HL-60 (cell line): ENCODE results near the gene COX17.

Experiments used
- DNase-seq, 2 experiments: peaks; one replicate each; pipeline ENCODE4 v3.0.0-alpha.2; 2010 to 2020; ENCODE audit warnings: low read depth in 1 of 2, low spot score in 1 of 2
- H3K27ac ChIP-seq: fragments of 250-450 bp; sonication (Bioruptor Pico); replicated peaks from 2 replicates; pipeline ENCODE4 v1.5.1; 2020; ENCODE audit warnings: mild to moderate bottlenecking, moderate library complexity
- H3K27me3 ChIP-seq: fragments of 250-450 bp; sonication (Bioruptor Pico); 2 replicates; pipeline ENCODE4 v1.5.1; 2021; ENCODE audit warnings: mild to moderate bottlenecking, moderate library complexity; ENCODE audit not compliant: insufficient read depth, poor library complexity, severe bottlenecking
- H3K4me3 ChIP-seq: replicated peaks from 2 replicates; pipeline ENCODE4 v1.5.1; 2011; ENCODE audit warnings: mild to moderate bottlenecking, control low read depth, low read length; ENCODE audit not compliant: insufficient read depth
- GABPA ChIP-seq: IDR thresholded peaks from 2 replicates; pipeline ENCODE4 v1.6.1; 2012; ENCODE audit warnings: low read depth
- POLR2AphosphoS5 ChIP-seq: IDR thresholded peaks from 2 replicates; pipeline ENCODE4 v1.6.1; 2012; ENCODE audit warnings: low read depth
- SPI1 ChIP-seq: IDR thresholded peaks from 2 replicates; pipeline ENCODE4 v1.6.1; 2012; ENCODE audit warnings: low read depth, mild to moderate bottlenecking, borderline replicate concordance
- TF ChIP-seq, protein P1 (sequence below): IDR thresholded peaks from 2 replicates; pipeline ENCODE4 v1.6.1; 2012; ENCODE audit warnings: low read depth; ENCODE audit not compliant: insufficient replicate concordance
- TF ChIP-seq, protein P2 (sequence below): IDR thresholded peaks from one replicate; pipeline ENCODE4 v1.5.1; 2011; ENCODE audit warnings: low read length, control low read depth, inconsistent platforms; ENCODE audit not compliant: insufficient read depth

Gene COX17

DNA sequence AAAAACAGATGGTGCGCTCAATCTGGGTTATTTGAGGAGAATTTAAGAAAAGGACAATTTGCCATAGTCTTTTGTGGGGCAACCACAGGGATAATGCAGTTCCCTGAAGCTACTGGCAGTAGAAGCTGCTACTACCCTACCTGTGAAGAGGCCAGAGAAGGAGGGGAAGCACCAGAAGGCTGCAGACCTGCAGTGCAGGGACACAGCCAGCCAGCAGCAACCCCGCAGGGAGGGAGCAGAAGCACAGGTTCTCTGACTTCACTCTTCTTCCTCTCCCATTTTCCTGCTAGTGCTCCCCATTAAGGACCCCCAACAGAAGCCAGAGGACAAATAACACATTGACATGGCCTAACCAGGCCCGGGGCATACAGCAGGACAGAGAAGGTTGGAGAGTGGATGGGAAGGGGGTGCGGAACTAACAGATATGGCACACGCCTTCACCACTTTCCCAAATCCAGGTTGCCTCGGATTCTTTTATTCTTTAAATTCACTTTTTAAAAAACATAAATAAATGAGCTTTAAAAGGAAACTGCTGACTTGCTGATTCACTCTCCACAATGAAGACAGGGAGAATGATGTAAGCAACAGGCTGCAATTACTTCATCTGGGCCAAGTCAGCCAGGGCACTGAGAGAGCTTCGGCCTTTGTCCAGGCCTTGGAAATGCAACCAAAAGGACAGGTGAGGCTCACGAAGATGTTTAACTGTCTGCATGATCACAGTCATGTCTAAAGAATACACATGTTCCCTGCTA is 46.9 kb downstream of the COX17 start:
- Histone ChIP-seq H3K4me3 (no peak overlapping the region), H3K27me3 (no peaks in the 10 kb centered on the region), H3K27ac (peak overlapping the region; percentile 49)
- TF ChIP-seq GABPA, result no peak
- peak; percentile 48 to 68 for DNase-seq

DNA sequence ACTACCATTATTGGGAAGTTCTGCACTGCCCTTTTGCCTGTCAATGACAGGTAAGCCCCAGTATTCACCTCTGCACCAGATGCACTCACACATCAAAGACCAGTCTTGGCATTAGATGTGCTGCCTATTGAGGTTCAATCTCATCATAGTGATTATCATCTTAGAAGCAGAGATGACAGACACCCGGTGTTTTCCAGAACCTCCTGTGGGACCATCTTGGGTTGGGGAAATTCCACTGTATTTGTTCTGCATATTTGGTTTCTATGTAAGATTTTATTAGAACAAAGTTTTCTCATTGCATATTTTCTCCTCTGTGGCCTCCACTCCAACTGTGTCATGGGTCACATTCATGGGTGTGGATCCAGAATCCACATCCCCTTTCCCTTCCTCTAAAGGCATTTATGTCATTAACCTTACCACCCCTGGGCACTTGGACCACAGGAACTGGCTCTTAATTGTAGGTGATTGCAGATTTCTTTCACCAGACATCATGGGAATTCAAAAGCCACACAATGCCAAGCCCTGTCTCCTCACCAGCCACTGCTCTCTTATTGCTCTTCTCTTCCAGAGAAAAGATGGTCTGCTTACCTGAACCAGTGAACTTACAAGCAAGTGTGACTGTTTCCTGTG is 48.3 kb downstream of the COX17 start:
- H3K27me3 ChIP-seq, result no peaks in the 10 kb centered on the region
- no peak for TF ChIP-seq POLR2AphosphoS5
- no peak overlapping the region for H3K27ac ChIP-seq
- DNase-seq, result no peak
- H3K4me3 ChIP-seq, result no peak overlapping the region

DNA sequence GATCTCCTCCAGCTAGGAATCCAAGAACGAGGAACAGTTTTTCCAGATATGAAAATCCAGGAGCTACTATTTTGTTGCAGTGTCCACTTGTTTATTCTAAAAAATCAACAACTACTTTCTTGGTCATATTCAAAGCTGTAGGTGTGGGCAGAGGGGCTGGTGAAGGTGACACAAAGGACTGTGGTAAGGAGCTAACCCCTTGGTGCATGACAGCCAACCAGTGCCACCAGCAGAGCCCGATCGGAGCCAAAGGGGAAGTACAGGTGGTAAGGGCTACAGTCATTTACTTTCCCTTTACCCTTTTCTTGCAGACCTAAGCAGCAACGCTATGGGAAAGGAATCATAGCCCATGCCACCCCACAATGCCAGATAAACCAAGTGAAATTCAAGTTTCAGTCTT is 48.8 kb downstream of the COX17 start:
- H3K4me3 ChIP-seq, result no peak overlapping the region
- H3K27ac ChIP-seq, result no peak overlapping the region; the same call in 1 of the 2 replicates
- H3K27me3 ChIP-seq, result no peaks in the 10 kb centered on the region
- DNase-seq, result peak in 1 of 2 experiments; percentile 72
- TF ChIP-seq POLR2AphosphoS5, result no peak
- no peak for TF ChIP-seq GABPA
- 0 out of 2 replicates have a peak, but pooled peaks have one; percentile 13 for TF ChIP-seq SPI1

DNA sequence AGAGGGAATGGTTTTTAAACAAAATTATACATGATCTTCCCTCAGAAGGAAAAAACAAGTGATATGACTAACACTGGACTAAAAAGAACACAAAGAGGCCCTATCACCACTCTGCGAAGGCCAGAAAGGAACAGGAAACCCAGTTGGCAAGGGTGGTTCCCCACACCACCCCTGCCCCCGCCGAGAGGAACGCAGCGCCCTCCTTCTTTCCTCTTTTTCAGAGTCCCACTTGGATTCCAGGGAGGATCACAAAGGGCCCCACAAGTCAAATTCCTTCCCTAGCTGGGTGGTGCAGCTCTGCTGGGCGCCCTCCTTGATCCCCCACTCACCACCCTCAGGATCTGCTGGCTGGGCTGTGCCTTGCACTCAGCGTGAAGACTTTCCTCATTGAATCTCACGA is 49.7 kb downstream of the COX17 start:
- H3K4me3 ChIP-seq, result no peak overlapping the region
- peak in 1 of 2 experiments; percentile 71 for DNase-seq
- H3K27ac ChIP-seq, result peak overlapping the region; percentile 62
- no peaks in the 10 kb centered on the region for H3K27me3 ChIP-seq
- TF ChIP-seq, protein P1, sequence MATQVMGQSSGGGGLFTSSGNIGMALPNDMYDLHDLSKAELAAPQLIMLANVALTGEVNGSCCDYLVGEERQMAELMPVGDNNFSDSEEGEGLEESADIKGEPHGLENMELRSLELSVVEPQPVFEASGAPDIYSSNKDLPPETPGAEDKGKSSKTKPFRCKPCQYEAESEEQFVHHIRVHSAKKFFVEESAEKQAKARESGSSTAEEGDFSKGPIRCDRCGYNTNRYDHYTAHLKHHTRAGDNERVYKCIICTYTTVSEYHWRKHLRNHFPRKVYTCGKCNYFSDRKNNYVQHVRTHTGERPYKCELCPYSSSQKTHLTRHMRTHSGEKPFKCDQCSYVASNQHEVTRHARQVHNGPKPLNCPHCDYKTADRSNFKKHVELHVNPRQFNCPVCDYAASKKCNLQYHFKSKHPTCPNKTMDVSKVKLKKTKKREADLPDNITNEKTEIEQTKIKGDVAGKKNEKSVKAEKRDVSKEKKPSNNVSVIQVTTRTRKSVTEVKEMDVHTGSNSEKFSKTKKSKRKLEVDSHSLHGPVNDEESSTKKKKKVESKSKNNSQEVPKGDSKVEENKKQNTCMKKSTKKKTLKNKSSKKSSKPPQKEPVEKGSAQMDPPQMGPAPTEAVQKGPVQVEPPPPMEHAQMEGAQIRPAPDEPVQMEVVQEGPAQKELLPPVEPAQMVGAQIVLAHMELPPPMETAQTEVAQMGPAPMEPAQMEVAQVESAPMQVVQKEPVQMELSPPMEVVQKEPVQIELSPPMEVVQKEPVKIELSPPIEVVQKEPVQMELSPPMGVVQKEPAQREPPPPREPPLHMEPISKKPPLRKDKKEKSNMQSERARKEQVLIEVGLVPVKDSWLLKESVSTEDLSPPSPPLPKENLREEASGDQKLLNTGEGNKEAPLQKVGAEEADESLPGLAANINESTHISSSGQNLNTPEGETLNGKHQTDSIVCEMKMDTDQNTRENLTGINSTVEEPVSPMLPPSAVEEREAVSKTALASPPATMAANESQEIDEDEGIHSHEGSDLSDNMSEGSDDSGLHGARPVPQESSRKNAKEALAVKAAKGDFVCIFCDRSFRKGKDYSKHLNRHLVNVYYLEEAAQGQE, result no peak
- no peak for TF ChIP-seq GABPA
- TF ChIP-seq, protein P2, sequence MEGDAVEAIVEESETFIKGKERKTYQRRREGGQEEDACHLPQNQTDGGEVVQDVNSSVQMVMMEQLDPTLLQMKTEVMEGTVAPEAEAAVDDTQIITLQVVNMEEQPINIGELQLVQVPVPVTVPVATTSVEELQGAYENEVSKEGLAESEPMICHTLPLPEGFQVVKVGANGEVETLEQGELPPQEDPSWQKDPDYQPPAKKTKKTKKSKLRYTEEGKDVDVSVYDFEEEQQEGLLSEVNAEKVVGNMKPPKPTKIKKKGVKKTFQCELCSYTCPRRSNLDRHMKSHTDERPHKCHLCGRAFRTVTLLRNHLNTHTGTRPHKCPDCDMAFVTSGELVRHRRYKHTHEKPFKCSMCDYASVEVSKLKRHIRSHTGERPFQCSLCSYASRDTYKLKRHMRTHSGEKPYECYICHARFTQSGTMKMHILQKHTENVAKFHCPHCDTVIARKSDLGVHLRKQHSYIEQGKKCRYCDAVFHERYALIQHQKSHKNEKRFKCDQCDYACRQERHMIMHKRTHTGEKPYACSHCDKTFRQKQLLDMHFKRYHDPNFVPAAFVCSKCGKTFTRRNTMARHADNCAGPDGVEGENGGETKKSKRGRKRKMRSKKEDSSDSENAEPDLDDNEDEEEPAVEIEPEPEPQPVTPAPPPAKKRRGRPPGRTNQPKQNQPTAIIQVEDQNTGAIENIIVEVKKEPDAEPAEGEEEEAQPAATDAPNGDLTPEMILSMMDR, result no peak
- peak; percentile 44; the same call in 1 of the 2 replicates for TF ChIP-seq SPI1
- TF ChIP-seq POLR2AphosphoS5, result no peak

DNA sequence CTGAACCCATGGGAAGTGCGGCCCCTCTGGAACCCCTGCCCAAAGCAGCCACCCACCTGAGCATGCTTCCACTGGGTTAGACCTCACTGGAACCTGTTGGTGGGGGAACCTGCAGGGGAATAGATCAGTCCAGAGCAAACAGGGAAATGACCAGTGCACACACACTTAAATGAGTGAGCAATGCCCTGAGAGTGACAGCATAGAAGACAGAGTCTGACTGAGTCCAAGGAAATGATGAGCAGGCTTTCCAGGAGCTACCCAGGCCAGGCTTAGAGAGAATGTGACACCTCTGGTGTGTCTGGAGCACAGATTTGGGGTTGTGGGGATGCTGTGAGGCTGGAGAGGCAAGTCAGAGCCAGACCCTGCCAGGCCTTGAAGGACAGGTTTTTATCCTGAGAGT is 51.0 kb downstream of the COX17 start:
- TF ChIP-seq, protein P2, result no peak
- no peak for TF ChIP-seq GABPA
- TF ChIP-seq, protein P1, result no peak
- no peak for TF ChIP-seq SPI1
- TF ChIP-seq POLR2AphosphoS5, result no peak
- H3K27me3 ChIP-seq, result no peaks in the 10 kb centered on the region
- no peak overlapping the region for H3K27ac ChIP-seq
- DNase-seq, result no peak
- H3K4me3 ChIP-seq, result no peak overlapping the region
